ENCODE data around the gene ZNF846.

DNA sequence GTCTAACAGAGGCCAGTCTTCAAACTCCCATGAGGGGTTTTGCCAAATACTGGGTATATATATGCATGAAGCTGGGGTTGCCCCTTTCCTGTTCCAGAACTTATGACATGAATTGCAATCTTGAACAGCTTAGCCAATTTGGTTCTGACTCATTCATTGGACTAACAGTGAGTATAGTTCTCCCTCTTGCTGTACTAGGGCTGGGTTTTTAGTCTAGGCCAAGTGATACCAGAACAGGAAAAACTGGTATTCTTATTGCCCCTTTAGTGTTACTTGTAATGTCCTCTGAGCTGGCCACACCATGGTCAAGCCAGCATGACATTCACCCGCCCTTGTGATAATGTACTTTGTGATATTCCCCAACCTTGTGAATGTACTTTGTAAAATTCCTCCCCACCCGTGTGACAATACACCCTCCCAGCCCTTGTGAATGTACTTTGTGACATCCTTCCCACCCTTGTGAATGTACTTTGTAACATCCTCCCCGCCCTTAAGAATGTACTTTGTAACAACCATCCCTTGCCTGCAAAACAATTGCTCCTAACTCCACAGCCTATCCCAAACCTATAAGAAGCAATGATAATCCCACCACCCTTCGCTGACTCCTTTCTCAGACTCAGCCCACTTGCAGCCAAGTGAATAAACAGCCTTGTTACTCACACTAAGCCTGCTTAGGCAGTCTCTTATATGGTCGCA, 26.9 kb downstream of the ZNF846 start:
- TF ChIP-seq ZSCAN18 (CRISPR knock-in tag; IDR thresholded peaks at IDR 0.05) = no peak
- TF ChIP-seq NR2C2 (CRISPR knock-in tag; IDR thresholded peaks at IDR 0.05) = no peak
- no peak for TF ChIP-seq NFYB (CRISPR knock-in tag; conservative IDR thresholded peaks at IDR 0.05; ENCODE audit: low read depth)
- TF ChIP-seq, protein P1, sequence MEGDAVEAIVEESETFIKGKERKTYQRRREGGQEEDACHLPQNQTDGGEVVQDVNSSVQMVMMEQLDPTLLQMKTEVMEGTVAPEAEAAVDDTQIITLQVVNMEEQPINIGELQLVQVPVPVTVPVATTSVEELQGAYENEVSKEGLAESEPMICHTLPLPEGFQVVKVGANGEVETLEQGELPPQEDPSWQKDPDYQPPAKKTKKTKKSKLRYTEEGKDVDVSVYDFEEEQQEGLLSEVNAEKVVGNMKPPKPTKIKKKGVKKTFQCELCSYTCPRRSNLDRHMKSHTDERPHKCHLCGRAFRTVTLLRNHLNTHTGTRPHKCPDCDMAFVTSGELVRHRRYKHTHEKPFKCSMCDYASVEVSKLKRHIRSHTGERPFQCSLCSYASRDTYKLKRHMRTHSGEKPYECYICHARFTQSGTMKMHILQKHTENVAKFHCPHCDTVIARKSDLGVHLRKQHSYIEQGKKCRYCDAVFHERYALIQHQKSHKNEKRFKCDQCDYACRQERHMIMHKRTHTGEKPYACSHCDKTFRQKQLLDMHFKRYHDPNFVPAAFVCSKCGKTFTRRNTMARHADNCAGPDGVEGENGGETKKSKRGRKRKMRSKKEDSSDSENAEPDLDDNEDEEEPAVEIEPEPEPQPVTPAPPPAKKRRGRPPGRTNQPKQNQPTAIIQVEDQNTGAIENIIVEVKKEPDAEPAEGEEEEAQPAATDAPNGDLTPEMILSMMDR (IDR thresholded peaks at IDR 0.05) = no peak
- TF ChIP-seq GTF2I (CRISPR knock-in tag; conservative IDR thresholded peaks at IDR 0.05) = no peak
- no peak for TF ChIP-seq CREM (CRISPR knock-in tag; IDR thresholded peaks at IDR 0.05)
- TF ChIP-seq NR1H2 (CRISPR knock-in tag; IDR thresholded peaks at IDR 0.05) = no peak
- TF ChIP-seq, protein P2, sequence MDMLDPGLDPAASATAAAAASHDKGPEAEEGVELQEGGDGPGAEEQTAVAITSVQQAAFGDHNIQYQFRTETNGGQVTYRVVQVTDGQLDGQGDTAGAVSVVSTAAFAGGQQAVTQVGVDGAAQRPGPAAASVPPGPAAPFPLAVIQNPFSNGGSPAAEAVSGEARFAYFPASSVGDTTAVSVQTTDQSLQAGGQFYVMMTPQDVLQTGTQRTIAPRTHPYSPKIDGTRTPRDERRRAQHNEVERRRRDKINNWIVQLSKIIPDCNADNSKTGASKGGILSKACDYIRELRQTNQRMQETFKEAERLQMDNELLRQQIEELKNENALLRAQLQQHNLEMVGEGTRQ (CRISPR knock-in tag; IDR thresholded peaks at IDR 0.05) = no peak
- no peak for TF ChIP-seq MAX (CRISPR knock-in tag; IDR thresholded peaks at IDR 0.05)

All from WTC11 (cell line).